ENCODE data around the gene IL10RB.

Gene IL10RB

GRCh38 chr21:33330726-33331125, 64.6 kb downstream of the IL10RB start:
- TF ChIP-seq POLR2A (IDR thresholded peaks at IDR 0.05; ENCODE audit: low read depth, low read length) = no peak
- FAIRE-seq = no peak

GRCh38 chr21:33332143-33332542, 66.0 kb downstream of the IL10RB start:
- FAIRE-seq = no peak
- DNase-seq (ENCODE audit: insufficient read length, low spot score) = no peak
- no peak for TF ChIP-seq POLR2A (IDR thresholded peaks at IDR 0.05; ENCODE audit: low read depth, low read length)

More at GRCh38 chr21:33330726-33331125, 64.6 kb downstream of the IL10RB start:
- DNase-seq (ENCODE audit: insufficient read length, low spot score) = no peak

GRCh38 chr21:33334191-33334590, 68.0 kb downstream of the IL10RB start:
- FAIRE-seq (no peak), DNase-seq (ENCODE audit: insufficient read length, low spot score) (no peak)
- no peak for TF ChIP-seq POLR2A (IDR thresholded peaks at IDR 0.05; ENCODE audit: low read depth, low read length)

- DNase-seq (ENCODE audit: insufficient read length, low spot score) = no peak
- TF ChIP-seq POLR2A (IDR thresholded peaks at IDR 0.05; ENCODE audit: low read depth, low read length) = no peak
- no peak for FAIRE-seq
Observed at GRCh38 chr21:33334824-33335223, 68.7 kb downstream of the IL10RB start.

- no peak for TF ChIP-seq POLR2A (IDR thresholded peaks at IDR 0.05; ENCODE audit: low read depth, low read length)
- FAIRE-seq = no peak
- DNase-seq (ENCODE audit: insufficient read length, low spot score) = no peak
Observed at GRCh38 chr21:33339135-33339534, 73.0 kb downstream of the IL10RB start.

GRCh38 chr21:33339918-33340317, 73.8 kb downstream of the IL10RB start:
- FAIRE-seq = no peak
- TF ChIP-seq POLR2A (IDR thresholded peaks at IDR 0.05; ENCODE audit: low read depth, low read length) = no peak

GRCh38 chr21:33345751-33346238, 79.6 kb downstream of the IL10RB start:
- no peak for TF ChIP-seq POLR2A (IDR thresholded peaks at IDR 0.05; ENCODE audit: low read depth, low read length)
- FAIRE-seq = no peak
- DNase-seq (ENCODE audit: insufficient read length, low spot score) = no peak

More at GRCh38 chr21:33339918-33340317, 73.8 kb downstream of the IL10RB start:
- DNase-seq (ENCODE audit: insufficient read length, low spot score) = no peak
